Ovary (tissue), 9 donors: ENCODE results near the gene HSPB7. TPM values are rescaled to one million over a fixed set of nuclear protein-coding genes. Genes with fewer than 3 reads are reported as not detected.
A peak's percentile ranks its signal among the peaks of the same experiment; 100 is the strongest.

Experiments
- DNase-seq, 5 donors: peaks; one replicate each; pipeline ENCODE4 v3.0.0-alpha.2; 2019 to 2020
- H3K27ac ChIP-seq, 2 donors: fragments of 200-600 bp; one replicate each; pipeline versions ENCODE4 v1.5.1 to v1.8.0; 2019 to 2022
- H3K27me3 ChIP-seq: fragments of 200-600 bp; one replicate; pipeline ENCODE4 v1.8.0; 2022
- H3K36me3 ChIP-seq: fragments of 200-600 bp; sonication (generic); one replicate; pipeline ENCODE4 v1.5.1; 2019
- H3K4me1 ChIP-seq: one replicate; pipeline ENCODE4 v1.8.1; 2013; ENCODE audit warnings: mild to moderate bottlenecking, moderate library complexity; ENCODE audit not compliant: insufficient read depth
- H3K4me3 ChIP-seq: fragments of 200-600 bp; sonication (generic); one replicate; pipeline ENCODE4 v1.5.1; 2017
- H3K9me3 ChIP-seq, 2 donors: fragments of 200-600 bp in 1 of 2; sonication (generic) in 1 of 2; one replicate each; pipeline versions ENCODE4 v1.5.1 to v1.8.1; 2013 to 2019; ENCODE audit warnings: mild to moderate bottlenecking in 1 of 2, moderate library complexity in 1 of 2
- EP300 ChIP-seq: sonication (generic); formaldehyde crosslinking; IDR thresholded peaks from one replicate; pipeline ENCODE4 v1.6.1; 2017; ENCODE audit warnings: antibody characterized with exemption
- POLR2A ChIP-seq: fragments of 450-650 bp; IDR thresholded peaks from one replicate; pipeline ENCODE4 v1.6.1; 2017; ENCODE audit warnings: antibody characterized with exemption, mild to moderate bottlenecking, moderate library complexity
- WGBS, 3 donors: extraction: QIAGEN DNeasy Blood & Tissue Kit in 1 of 3; methylation state at CpG; one replicate each; pipeline versions ENCODE4 v1.1.5 to v1.1.7; 2013 to 2017; 5-methylcytosine and 5-hydroxymethylcytosine counted together
- intact Hi-C, 4 donors: fragments of 100-400 bp; cut with DNase I; formaldehyde crosslinking; loops; one replicate each; pipeline versions ENCODE4 v1.11.0 to v1.15.1; 2022 to 2023
- polyA plus RNA-seq, 2 donors: library from polyadenylated mRNA; stranded (reverse); fragments of 200-250 nt in 1 of 2; fragments of 350-450 nt in 1 of 2; fragmentation: Illumina TruSeq in 1 of 2; extraction: RNeasy Lipid Tissue Mini Kit (QIAGEN cat#74804) in 1 of 2; gene quantifications; one replicate each; pipeline ENCODE4 v1.2.3, GENCODE V29; 2013 to 2014
- total RNA-seq, 7 donors: library from RNA; depleted of rRNA in 2 of 7; stranded (reverse); fragments of >200 nt in 2 of 7; fragmentation: NEBNext Ultra II Directional in 3 of 7; extraction: Animal tissue kit (Norgen Biotek cat#: 25700) in 3 of 7; gene quantifications; one replicate each; pipeline versions ENCODE4 v1.1.0 to v1.2.4, GENCODE V29; 2016 to 2023
- TF ChIP-seq, protein P1 (sequence below), 3 donors: fragments of 450-650 bp in 2 of 3; fragments of 200-600 bp in 1 of 3; IDR thresholded peaks; one replicate each; pipeline versions ENCODE4 v1.5.1 to v1.8.0; 2016 to 2022; ENCODE audit warnings: antibody characterized with exemption in 3 of 3, mild to moderate bottlenecking in 1 of 3
- donor health status: DM: no; HTN: no; CAD: no; lungs with moderate emphysema.
- donor health status: DM: no; HTN: no; CAD: no.
- donor health status: Bipolar disorder and iron deficiency.
- donor health status: DM: yes; HTN: yes; CAD: no.
- donor health status: DM: no; HTN: no; CAD: no.
- donor health status: DM: yes; HTN: yes; CAD: no.

The HSPB7 gene
- total and polyA plus RNA-seq, 9 donors, result 1.9 to 68.7 (median 30.9) TPM

DNA sequence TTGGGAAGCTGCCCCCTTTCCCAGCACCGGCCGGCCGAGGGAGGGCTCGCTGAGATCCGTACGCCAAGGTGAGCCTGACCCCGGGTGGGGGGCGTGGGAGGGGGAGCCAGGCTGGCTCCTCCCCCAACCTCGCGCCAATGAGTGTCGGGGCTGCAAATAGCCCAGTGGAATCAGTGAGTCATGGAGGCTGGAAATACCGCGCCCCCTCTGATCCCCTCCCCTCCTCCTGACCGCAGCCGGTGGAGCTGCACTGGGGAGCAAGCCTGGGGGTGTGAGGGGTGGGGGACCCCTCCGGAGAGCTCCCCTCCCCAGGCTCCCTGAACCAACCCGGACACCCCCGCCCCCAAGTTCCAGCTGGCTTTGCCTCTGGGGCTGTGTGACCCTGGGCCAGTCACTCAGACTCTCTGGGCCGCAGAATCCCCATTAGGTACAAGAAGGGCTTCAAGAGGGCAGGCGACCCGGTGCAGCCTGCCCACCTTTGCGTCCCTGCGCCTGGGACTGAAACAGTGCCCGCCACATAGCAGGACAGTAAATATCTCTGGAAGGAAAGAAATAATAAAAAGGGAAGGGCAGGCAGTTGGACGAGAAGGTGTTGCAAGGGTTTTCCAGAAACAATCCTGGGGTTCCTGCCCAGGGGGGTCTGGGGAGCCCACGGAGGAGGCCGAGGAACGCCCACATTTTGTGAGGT lies 4.5 kb downstream of the HSPB7 start:
- peaks cover 17% of the 10 kb centered on the region for H3K4me1 ChIP-seq
- peak; percentile 49 for TF ChIP-seq EP300
- TF ChIP-seq POLR2A, result no peak
- no peaks in the 10 kb centered on the region for H3K27me3 ChIP-seq
- peak overlapping the region; percentile 94 to 98 for H3K27ac ChIP-seq
- intact Hi-C loops, result loop anchor here in 2 of 4 donors (5.0 kb wide), 2 partner anchors 39 to 169 kb away; no protein-coding TSS in a partner anchor
- H3K9me3 ChIP-seq, result no peaks in the 10 kb centered on the region
- peak; percentile 87 to 90 (median 89) for DNase-seq
- H3K4me3 ChIP-seq, result peak overlapping the region; percentile 49
- WGBS, 3 donors, result 9 to 20% (median 16%) methylated on average over 22 to 28 of the region's 28 CpGs
- no peaks in the 10 kb centered on the region for H3K36me3 ChIP-seq

GRCh38 chr1:16012590-16013219 lies 5.1 kb downstream of the HSPB7 start:
- H3K4me1 ChIP-seq, result peaks cover 17% of the 10 kb centered on the region
- peak overlapping the region; percentile 49 for H3K4me3 ChIP-seq
- peak; percentile 84 to 90 (median 86) for DNase-seq

DNA sequence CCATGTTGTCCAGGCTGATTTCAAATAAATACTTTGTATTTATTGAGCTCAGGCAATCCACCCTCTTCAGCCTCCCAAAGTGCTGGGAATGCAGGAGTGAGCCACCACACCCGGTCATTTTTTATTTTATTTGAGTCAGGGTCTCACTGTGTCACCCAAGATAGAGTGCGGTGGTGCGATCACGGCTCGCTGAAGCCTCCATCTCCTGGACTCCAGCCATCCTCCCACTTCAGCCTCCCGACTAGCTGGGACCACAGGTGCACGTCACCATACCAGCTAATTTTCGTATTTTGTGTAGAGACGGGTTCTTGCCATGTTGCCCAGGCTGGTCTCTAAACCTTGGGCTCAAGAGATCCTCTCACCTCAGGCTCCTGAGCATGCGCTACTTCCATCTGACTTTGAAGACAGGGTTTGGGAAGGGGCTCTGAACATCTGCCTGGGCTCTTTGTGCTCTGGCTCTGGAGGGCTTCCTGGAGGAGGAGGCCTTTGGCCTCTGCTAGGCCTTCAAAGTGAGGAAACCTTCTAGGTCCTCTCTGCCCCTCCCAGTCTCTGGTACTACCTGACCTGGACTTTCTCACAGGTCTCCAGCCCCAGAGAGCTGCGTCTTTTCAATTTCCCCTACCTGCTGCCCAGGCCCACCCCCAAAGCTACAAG lies 5.8 kb downstream of the HSPB7 start:
- peak in 2 of 5 donors; percentile 40 to 42 for DNase-seq
- no peak overlapping the region for H3K4me3 ChIP-seq
- WGBS, 3 donors, result 87 to 90% (median 89%) methylated on average over 11 of the region's 11 CpGs
- TF ChIP-seq, protein P1, sequence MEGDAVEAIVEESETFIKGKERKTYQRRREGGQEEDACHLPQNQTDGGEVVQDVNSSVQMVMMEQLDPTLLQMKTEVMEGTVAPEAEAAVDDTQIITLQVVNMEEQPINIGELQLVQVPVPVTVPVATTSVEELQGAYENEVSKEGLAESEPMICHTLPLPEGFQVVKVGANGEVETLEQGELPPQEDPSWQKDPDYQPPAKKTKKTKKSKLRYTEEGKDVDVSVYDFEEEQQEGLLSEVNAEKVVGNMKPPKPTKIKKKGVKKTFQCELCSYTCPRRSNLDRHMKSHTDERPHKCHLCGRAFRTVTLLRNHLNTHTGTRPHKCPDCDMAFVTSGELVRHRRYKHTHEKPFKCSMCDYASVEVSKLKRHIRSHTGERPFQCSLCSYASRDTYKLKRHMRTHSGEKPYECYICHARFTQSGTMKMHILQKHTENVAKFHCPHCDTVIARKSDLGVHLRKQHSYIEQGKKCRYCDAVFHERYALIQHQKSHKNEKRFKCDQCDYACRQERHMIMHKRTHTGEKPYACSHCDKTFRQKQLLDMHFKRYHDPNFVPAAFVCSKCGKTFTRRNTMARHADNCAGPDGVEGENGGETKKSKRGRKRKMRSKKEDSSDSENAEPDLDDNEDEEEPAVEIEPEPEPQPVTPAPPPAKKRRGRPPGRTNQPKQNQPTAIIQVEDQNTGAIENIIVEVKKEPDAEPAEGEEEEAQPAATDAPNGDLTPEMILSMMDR (IDR thresholded peaks at IDR 0.05), result no peak
- no peak for TF ChIP-seq POLR2A
- TF ChIP-seq EP300, result no peak
- intact Hi-C loops, result loop anchor here in 2 of 4 donors (2.0 to 5.0 kb wide), 3 partner anchors 40 to 170 kb away; no protein-coding TSS in a partner anchor
- no peaks in the 10 kb centered on the region for H3K27me3 ChIP-seq
- H3K27ac ChIP-seq, result peak overlapping the region; percentile 94 to 98
- peaks cover 11% of the 10 kb centered on the region for H3K4me1 ChIP-seq
- H3K36me3 ChIP-seq, result no peaks in the 10 kb centered on the region
- no peaks in the 10 kb centered on the region for H3K9me3 ChIP-seq

More at GRCh38 chr1:16012590-16013219, 5.1 kb downstream of the HSPB7 start:
- intact Hi-C loops, result loop anchor here in 2 of 4 donors (5.0 kb wide), 2 partner anchors 40 to 170 kb away; no protein-coding TSS in a partner anchor
- Histone ChIP-seq H3K27ac (peak overlapping the region; percentile 94 to 98), H3K9me3 (no peaks in the 10 kb centered on the region), H3K27me3 (no peaks in the 10 kb centered on the region), H3K36me3 (no peaks in the 10 kb centered on the region)
- 2 to 8% (median 5%) methylated on average over 16 to 36 of the region's 36 CpGs for WGBS, 3 donors
- TF ChIP-seq POLR2A, result no peak
- no peak for TF ChIP-seq EP300

- Histone ChIP-seq H3K9me3 (no peaks in the 10 kb centered on the region), H3K4me3 (no peak overlapping the region), H3K36me3 (no peaks in the 10 kb centered on the region), H3K27me3 (no peaks in the 10 kb centered on the region), H3K4me1 (peaks cover 10% of the 10 kb centered on the region), H3K27ac (no peak overlapping the region)
- no peak for DNase-seq
- intact Hi-C loops, result loop anchor here in 2 of 4 donors (2.0 to 5.0 kb wide), 3 partner anchors 41 to 171 kb away; no protein-coding TSS in a partner anchor
- 86 to 93% (median 92%) methylated on average over 3 of the region's 3 CpGs for WGBS, 3 donors
- no peak for TF ChIP-seq EP300
- no peak for TF ChIP-seq POLR2A
- TF ChIP-seq, protein P1 (IDR thresholded peaks at IDR 0.05), result no peak
Observed at GRCh38 chr1:16010837-16011236, 7.0 kb downstream of the HSPB7 start.

DNA sequence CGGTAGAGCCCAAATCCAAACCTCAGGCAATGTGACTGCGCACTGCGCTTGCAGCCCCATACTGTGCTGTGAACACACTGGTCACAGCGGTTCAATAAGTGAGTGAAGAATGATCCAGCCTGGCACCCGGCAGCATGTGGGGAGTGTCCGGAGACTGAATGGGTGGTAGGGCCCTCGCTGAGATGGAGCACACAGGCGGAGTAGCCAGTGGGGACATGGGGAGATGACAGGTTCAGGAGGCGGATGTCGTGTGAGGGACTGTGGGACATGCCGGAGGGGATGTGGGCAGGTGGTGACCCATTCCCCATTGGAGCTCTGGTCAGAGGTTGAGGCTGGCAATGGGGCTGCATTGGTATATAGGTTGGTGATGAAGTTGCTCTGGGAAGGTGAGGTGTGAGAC lies 8.2 kb downstream of the HSPB7 start:
- H3K4me1 ChIP-seq, result peaks cover 7% of the 10 kb centered on the region
- no peaks in the 10 kb centered on the region for H3K9me3 ChIP-seq
- no peaks in the 10 kb centered on the region for H3K36me3 ChIP-seq
- H3K27ac ChIP-seq, result no peak overlapping the region
- 89 to 92% (median 89%) methylated on average over 11 of the region's 11 CpGs for WGBS, 3 donors
- H3K4me3 ChIP-seq, result no peak overlapping the region
- intact Hi-C loops, result loop anchor here (1.0 to 5.0 kb wide), 6 partner anchors 23 to 173 kb away; no protein-coding TSS in a partner anchor
- TF ChIP-seq EP300, result no peak
- TF ChIP-seq POLR2A, result no peak
- TF ChIP-seq, protein P1 (IDR thresholded peaks at IDR 0.05), result no peak
- peak in 3 of 5 donors; percentile 9 to 34 (median 26) for DNase-seq
- no peaks in the 10 kb centered on the region for H3K27me3 ChIP-seq
